ENCODE data around the gene HRAS. TPM values are rescaled to one million over a fixed set of nuclear protein-coding genes. Genes with fewer than 3 reads are reported as not detected.

The HRAS gene
- total RNA-seq, 8 experiments from 2014 or later = 38.5 to 96.1 (median 57.2) TPM

- ATAC-seq (replicated peaks in 6 of 8) = no peak
- in situ Hi-C loops (cut with MboI; ENCODE audit: low pct_unique_long_range_greater_than_20kb in 2 of 9, low sequenced_read_pairs in 9 of 9, unreplicated experiment in 9 of 9) = no loop called here
- H3K4me1 ChIP-seq (replicated peaks in 1 of 2) = peaks cover 8 to 11% of the 10 kb centered on the region in 2 donors
Measured at GRCh38 chr11:545171-545570, 9.8 kb upstream of the HRAS start.

GRCh38 chr11:544817-545166 is 9.4 kb upstream of the HRAS start:
- in situ Hi-C loops (cut with MboI; ENCODE audit: low pct_unique_long_range_greater_than_20kb in 2 of 9, low sequenced_read_pairs in 9 of 9, unreplicated experiment in 9 of 9) = no loop called here
- peak in 1 of 8 experiments; percentile 9 for ATAC-seq (replicated peaks in 6 of 8)
- H3K27ac ChIP-seq = no peak overlapping the region
- H3K4me3 ChIP-seq = no peak overlapping the region
- H3K4me1 ChIP-seq (replicated peaks in 1 of 2) = peaks cover 8 to 12% of the 10 kb centered on the region in 2 donors
- WGBS, 10 experiments = no CpG with 5 or more reads among the region's 5 CpGs

More at GRCh38 chr11:545171-545570, 9.8 kb upstream of the HRAS start:
- Histone ChIP-seq H3K4me3 (no peak overlapping the region), H3K27ac (no peak overlapping the region)
- 17 to 100% methylated on average over 1 of the region's 11 CpGs; no CpG with 5 or more reads in 8 of the 10 experiments for WGBS, 10 experiments

- no peak overlapping the region for H3K27ac ChIP-seq
- in situ Hi-C loops (cut with MboI; ENCODE audit: low pct_unique_long_range_greater_than_20kb in 2 of 9, low sequenced_read_pairs in 9 of 9, unreplicated experiment in 9 of 9) = no loop called here
- peaks cover 19 to 30% of the 10 kb centered on the region in 2 donors for H3K4me1 ChIP-seq (replicated peaks in 1 of 2)
- ATAC-seq (replicated peaks in 6 of 8) = no peak
- H3K4me3 ChIP-seq = no peak overlapping the region
- WGBS, 10 experiments = no CpG with 5 or more reads among the region's 20 CpGs
Measured at GRCh38 chr11:541433-541885, 6.1 kb upstream of the HRAS start.

- in situ Hi-C loops (cut with MboI; ENCODE audit: low pct_unique_long_range_greater_than_20kb in 2 of 9, low sequenced_read_pairs in 9 of 9, unreplicated experiment in 9 of 9) = no loop called here
- Histone ChIP-seq H3K4me3 (no peak overlapping the region), H3K4me1 (replicated peaks in 1 of 2) (peaks cover 22 to 35% of the 10 kb centered on the region in 2 donors), H3K27ac (peak overlapping the region in 1 of 2 donors; percentile 9)
- 80 to 100% (median 81%) methylated on average over 1 to 5 of the region's 23 CpGs; no CpG with 5 or more reads in 7 of the 10 experiments for WGBS, 10 experiments
- peak in 1 of 8 experiments; percentile 11 for ATAC-seq (replicated peaks in 6 of 8)
Measured at GRCh38 chr11:540583-541432, 5.4 kb upstream of the HRAS start.

GRCh38 chr11:539971-540481 is 4.7 kb upstream of the HRAS start:
- WGBS, 10 experiments = 80 to 100% (median 90%) methylated on average over 1 to 2 of the region's 8 CpGs; no CpG with 5 or more reads in 7 of the 10 experiments
- ATAC-seq (replicated peaks in 6 of 8) = no peak

GRCh38 chr11:538431-539051 is 3.2 kb upstream of the HRAS start:
- Histone ChIP-seq H3K27ac (no peak overlapping the region), H3K4me1 (replicated peaks in 1 of 2) (peaks cover 28 to 40% of the 10 kb centered on the region in 2 donors), H3K4me3 (no peak overlapping the region)
- WGBS, 10 experiments = 80 to 100% (median 92%) methylated on average over 1 to 11 of the region's 20 CpGs; no CpG with 5 or more reads in 3 of the 10 experiments
- in situ Hi-C loops (cut with MboI; ENCODE audit: low pct_unique_long_range_greater_than_20kb in 2 of 9, low sequenced_read_pairs in 9 of 9, unreplicated experiment in 9 of 9) = no loop called here
- no peak for ATAC-seq (replicated peaks in 6 of 8)

More at GRCh38 chr11:539971-540481, 4.7 kb upstream of the HRAS start:
- Histone ChIP-seq H3K27ac (no peak overlapping the region), H3K4me1 (replicated peaks in 1 of 2) (peaks cover 22 to 35% of the 10 kb centered on the region in 2 donors), H3K4me3 (no peak overlapping the region)
- in situ Hi-C loops (cut with MboI; ENCODE audit: low pct_unique_long_range_greater_than_20kb in 2 of 9, low sequenced_read_pairs in 9 of 9, unreplicated experiment in 9 of 9) = no loop called here

GRCh38 chr11:537622-538430 is 2.5 kb upstream of the HRAS start:
- Histone ChIP-seq H3K27ac (no peak overlapping the region), H3K4me3 (peak overlapping the region; percentile 2 to 96 (median 11)), H3K4me1 (replicated peaks in 1 of 2) (peaks cover 28 to 40% of the 10 kb centered on the region in 2 donors)
- ATAC-seq (replicated peaks in 6 of 8) = no peak
- in situ Hi-C loops (cut with MboI; ENCODE audit: low pct_unique_long_range_greater_than_20kb in 2 of 9, low sequenced_read_pairs in 9 of 9, unreplicated experiment in 9 of 9) = no loop called here
- WGBS, 10 experiments = 20% methylated on average over 1 of the region's 19 CpGs; no CpG with 5 or more reads in 9 of the 10 experiments

GRCh38 chr11:536841-537621 is 1.7 kb upstream of the HRAS start, which contains the start of gene LRRC56:
Gene LRRC56, plus strand, starts transcription at chr11:537527. Its CDS starts 3,158 bp downstream, at chr11:540685.
- in situ Hi-C loops (cut with MboI; ENCODE audit: low pct_unique_long_range_greater_than_20kb in 2 of 9, low sequenced_read_pairs in 9 of 9, unreplicated experiment in 9 of 9) = no loop called here
- no peak within 1 kb of the TSS for H3K27ac ChIP-seq
- peak within 1 kb of the TSS; percentile 2 to 96 (median 79) for H3K4me3 ChIP-seq
- peaks cover 28 to 40% of the 10 kb centered on the region in 2 donors for H3K4me1 ChIP-seq (replicated peaks in 1 of 2)
- peak; percentile 20 to 59 (median 38) for ATAC-seq (replicated peaks in 6 of 8)
- whole genome bisulfite sequencing, 10 experiments = 0 to 18% (median 6%) methylated on average over 10 to 27 of the region's 93 CpGs; no CpG with 5 or more reads in 6 of the 10 experiments

- WGBS, 10 experiments = no CpG with 5 or more reads among the region's 56 CpGs
- in situ Hi-C loops (cut with MboI; ENCODE audit: low pct_unique_long_range_greater_than_20kb in 2 of 9, low sequenced_read_pairs in 9 of 9, unreplicated experiment in 9 of 9) = no loop called here
- Histone ChIP-seq H3K4me1 (replicated peaks in 1 of 2) (peaks cover 20 to 29% of the 10 kb centered on the region in 2 donors), H3K27ac (peak overlapping the region; percentile 62 to 79), H3K4me3 (peak overlapping the region; percentile 69 to 96 (median 89))
- no peak for ATAC-seq (replicated peaks in 6 of 8)
Measured at GRCh38 chr11:535210-535518, 212 bp downstream of the HRAS start.

GRCh38 chr11:534396-535209 is 773 bp downstream of the HRAS start:
- in situ Hi-C loops (cut with MboI; ENCODE audit: low pct_unique_long_range_greater_than_20kb in 2 of 9, low sequenced_read_pairs in 9 of 9, unreplicated experiment in 9 of 9) = no loop called here
- H3K27ac ChIP-seq = peak overlapping the region in 1 of 2 donors; percentile 79
- peak in 2 of 8 experiments; percentile 1 for ATAC-seq (replicated peaks in 6 of 8)
- WGBS, 10 experiments = 6 to 60% (median 26%) methylated on average over 1 to 10 of the region's 66 CpGs; no CpG with 5 or more reads in 4 of the 10 experiments
- H3K4me3 ChIP-seq = peak overlapping the region; percentile 69 to 96 (median 89)
- H3K4me1 ChIP-seq (replicated peaks in 1 of 2) = peaks cover 20 to 28% of the 10 kb centered on the region in 2 donors

GRCh38 chr11:533586-534395 is 1.6 kb downstream of the HRAS start:
- 80 to 100% (median 100%) methylated on average over 1 to 5 of the region's 37 CpGs; no CpG with 5 or more reads in 4 of the 10 experiments for WGBS, 10 experiments
- ATAC-seq (replicated peaks in 6 of 8) = no peak
- in situ Hi-C loops (cut with MboI; ENCODE audit: low pct_unique_long_range_greater_than_20kb in 2 of 9, low sequenced_read_pairs in 9 of 9, unreplicated experiment in 9 of 9) = no loop called here
- H3K4me1 ChIP-seq (replicated peaks in 1 of 2) = peaks cover 28 to 32% of the 10 kb centered on the region in 2 donors
- no peak overlapping the region for H3K27ac ChIP-seq
- H3K4me3 ChIP-seq = peak overlapping the region in 4 of 5 donors; percentile 69 to 96 (median 90)
